Bronchial epithelial cell (primary cell): ENCODE data around the gene ADD1. TPM values are rescaled to one million over a fixed set of nuclear protein-coding genes. Genes with fewer than 3 reads are reported as not detected.

Source experiments
- DNase-seq: peaks from one replicate; pipeline ENCODE4 v3.0.0-alpha.2; 2010; ENCODE audit warnings: low read depth
- FAIRE-seq: peaks from 2 replicates; lab custom pipeline; 2011; peaks lifted over from hg19 to GRCh38; lab: Jason Lieb, UNC
- H3K27me3 ChIP-seq: 2 replicates; pipeline ENCODE4 v1.5.1; 2011; ENCODE audit warnings: low read length; ENCODE audit not compliant: control insufficient read depth, insufficient read depth
- H3K36me3 ChIP-seq: 2 replicates; pipeline ENCODE4 v1.5.1; 2011; ENCODE audit warnings: low read length; ENCODE audit not compliant: control insufficient read depth, insufficient read depth
- H3K4me3 ChIP-seq: 2 replicates; pipeline ENCODE4 v1.5.1; 2011; ENCODE audit warnings: mild to moderate bottlenecking, low read depth, low read length, control low read depth
- total RNA-seq: library from RNA; depleted of rRNA; stranded (reverse); fragments of >200 nt; gene quantifications from 2 replicates; pipeline ENCODE4 v1.2.1, GENCODE V29; 2014
- TF ChIP-seq, protein P1 (sequence below): IDR thresholded peaks from 2 replicates; pipeline ENCODE4 v1.5.1; 2011; ENCODE audit warnings: mild to moderate bottlenecking, moderate library complexity, low read length, control low read depth, inconsistent platforms; ENCODE audit not compliant: insufficient read depth, severe bottlenecking

ADD1 gene
- total RNA-seq, 1 donor from 2014 or later, result 71.9 TPM

DNA sequence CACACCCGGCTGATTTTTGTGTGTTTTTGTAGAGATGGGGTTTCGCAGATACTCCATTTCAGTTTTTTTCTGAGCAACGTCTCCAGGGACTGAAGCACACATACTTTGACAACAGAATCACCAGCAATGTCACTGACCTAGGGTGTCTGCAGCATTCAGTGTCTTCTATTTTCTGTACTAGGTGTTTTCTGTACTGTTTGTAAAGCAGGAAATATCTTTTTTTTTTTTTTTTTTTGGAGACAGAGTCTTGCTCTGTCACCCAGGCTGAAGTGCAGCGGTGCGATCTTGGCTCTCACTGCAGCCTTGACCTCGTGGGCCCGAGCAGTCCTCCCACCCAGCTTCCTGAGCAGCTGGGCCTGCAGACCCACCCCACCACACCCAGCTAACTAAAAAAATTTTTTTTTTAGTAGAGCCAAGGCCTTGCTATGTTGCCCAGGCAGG is 8.9 kb downstream of the ADD1 start:
- H3K4me3 ChIP-seq, result no peak overlapping the region
- DNase-seq (no peak), FAIRE-seq (no peak)
- peaks cover 2% of the 10 kb centered on the region for H3K36me3 ChIP-seq
- no peaks in the 10 kb centered on the region for H3K27me3 ChIP-seq
- TF ChIP-seq, protein P1, sequence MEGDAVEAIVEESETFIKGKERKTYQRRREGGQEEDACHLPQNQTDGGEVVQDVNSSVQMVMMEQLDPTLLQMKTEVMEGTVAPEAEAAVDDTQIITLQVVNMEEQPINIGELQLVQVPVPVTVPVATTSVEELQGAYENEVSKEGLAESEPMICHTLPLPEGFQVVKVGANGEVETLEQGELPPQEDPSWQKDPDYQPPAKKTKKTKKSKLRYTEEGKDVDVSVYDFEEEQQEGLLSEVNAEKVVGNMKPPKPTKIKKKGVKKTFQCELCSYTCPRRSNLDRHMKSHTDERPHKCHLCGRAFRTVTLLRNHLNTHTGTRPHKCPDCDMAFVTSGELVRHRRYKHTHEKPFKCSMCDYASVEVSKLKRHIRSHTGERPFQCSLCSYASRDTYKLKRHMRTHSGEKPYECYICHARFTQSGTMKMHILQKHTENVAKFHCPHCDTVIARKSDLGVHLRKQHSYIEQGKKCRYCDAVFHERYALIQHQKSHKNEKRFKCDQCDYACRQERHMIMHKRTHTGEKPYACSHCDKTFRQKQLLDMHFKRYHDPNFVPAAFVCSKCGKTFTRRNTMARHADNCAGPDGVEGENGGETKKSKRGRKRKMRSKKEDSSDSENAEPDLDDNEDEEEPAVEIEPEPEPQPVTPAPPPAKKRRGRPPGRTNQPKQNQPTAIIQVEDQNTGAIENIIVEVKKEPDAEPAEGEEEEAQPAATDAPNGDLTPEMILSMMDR, result no peak

DNA sequence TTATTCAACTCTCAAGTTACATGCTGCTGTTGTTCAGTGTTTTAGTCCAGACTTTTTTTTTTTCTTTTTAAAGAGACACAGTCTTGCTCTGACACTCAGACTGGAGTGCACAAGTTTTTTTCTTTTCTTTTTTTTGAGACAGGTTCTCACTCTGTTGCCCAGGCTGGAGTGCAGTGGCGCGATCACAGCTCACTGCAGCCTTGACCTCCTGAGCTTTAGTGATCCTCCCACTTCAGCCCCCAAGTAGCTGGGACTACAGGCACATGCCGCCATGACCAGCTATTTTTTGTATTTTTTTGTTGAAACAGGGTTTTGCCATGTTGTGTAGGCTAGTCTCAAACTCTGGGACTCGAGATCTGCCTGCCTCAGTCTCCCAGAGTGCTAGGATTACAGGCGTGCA is 11.9 kb downstream of the ADD1 start:
- Histone ChIP-seq H3K27me3 (no peaks in the 10 kb centered on the region), H3K4me3 (no peak overlapping the region), H3K36me3 (peaks cover 2% of the 10 kb centered on the region)
- TF ChIP-seq, protein P1, result no peak
- no peak for FAIRE-seq
- DNase-seq, result no peak

DNA sequence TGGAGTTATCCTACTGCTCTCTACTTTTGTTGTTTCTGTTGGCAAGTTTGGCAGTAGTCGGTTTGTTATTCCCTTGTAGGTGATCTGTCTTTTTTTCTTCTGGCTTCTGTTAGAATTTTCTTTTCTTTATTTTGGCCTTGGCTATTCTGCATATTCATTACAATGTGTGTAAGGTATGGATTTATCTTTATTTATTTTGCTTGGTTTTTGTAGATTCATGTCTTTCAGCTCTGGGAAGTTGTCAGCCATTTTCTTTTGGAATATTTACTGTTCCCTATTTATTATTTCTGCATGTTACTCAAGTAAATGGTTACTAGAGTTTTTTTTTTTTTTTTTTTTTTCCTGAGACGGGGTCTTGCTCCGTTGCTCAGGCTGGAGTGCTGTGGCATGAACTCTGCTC is 12.6 kb downstream of the ADD1 start:
- TF ChIP-seq, protein P1, result no peak
- DNase-seq, result no peak
- Histone ChIP-seq H3K27me3 (no peaks in the 10 kb centered on the region), H3K36me3 (peaks cover 2% of the 10 kb centered on the region), H3K4me3 (no peak overlapping the region)
- FAIRE-seq, result no peak

DNA sequence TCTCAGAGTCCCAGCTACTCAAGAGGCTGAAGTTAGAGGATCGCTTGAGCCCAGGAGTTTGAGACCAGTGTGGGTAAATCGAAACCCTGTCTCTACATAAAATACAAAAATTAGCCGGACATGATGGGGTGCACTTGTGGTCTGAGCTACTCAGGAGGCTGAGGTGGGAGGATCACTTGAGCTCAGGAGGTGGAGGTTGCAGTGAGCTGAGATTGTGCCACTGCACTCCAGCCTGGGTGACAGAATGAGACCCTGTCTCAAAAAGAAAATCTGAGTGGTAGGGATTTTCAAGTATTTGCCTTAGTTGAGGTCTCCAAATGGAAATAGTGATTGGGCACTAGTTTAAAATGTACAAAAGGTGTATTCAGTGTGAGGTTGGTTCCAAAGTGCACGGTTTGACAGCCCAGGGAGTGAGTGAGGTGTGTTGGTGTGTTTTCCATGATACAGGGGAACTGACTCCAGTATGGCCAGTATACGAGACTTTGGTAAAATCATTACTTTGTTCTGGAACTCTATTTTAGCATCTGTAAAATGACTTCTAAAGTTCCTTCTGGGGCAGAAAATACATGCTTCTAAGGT is 13.8 kb downstream of the ADD1 start:
- no peak overlapping the region for H3K4me3 ChIP-seq

DNA sequence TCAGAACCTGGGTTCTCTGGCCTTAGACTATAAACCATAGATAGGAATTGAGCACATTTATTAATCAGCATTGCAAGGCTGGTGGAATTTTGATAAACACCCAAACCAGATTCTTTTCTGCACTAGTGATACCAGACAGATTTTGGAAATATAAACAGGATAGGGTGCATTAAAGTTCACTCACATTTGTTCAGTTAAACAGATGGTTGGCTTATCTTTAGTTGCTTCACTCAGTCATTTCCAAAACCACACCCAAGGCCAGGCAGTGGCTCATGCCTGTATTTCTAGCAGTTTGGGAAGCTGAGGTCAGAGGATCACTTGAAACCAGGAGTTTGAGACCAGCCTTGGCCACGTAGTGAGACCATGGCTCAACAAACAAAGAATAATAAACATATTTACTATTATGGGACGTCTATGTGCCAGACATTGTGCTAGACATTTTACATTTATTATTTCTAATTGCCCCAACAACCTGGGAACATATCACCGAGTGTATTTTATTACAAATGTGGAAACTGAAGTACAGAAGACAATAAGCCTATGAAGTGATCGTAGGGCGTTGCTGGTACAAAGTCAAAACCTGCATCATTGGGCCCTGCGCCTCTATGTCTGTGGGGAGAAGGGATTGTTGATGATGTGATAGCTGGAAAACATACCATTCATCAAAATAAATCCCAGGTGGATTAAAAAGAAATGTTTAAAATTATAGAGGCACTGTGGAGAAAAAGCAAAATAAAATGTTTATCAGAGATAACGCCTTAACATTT is 15.0 kb downstream of the ADD1 start:
- peak; percentile 31 for DNase-seq
- Histone ChIP-seq H3K27me3 (no peaks in the 10 kb centered on the region), H3K36me3 (peaks cover 2% of the 10 kb centered on the region), H3K4me3 (no peak overlapping the region)
- TF ChIP-seq, protein P1, result no peak
- FAIRE-seq, result no peak

More for the DNA sequence above, 13.8 kb downstream of the ADD1 start:
- Histone ChIP-seq H3K36me3 (peaks cover 2% of the 10 kb centered on the region), H3K27me3 (no peaks in the 10 kb centered on the region)
- FAIRE-seq (no peak), DNase-seq (no peak)
- TF ChIP-seq, protein P1, result no peak
